SW 1271 (cell line): ENCODE data around the gene DAGLA.
"Not testable (repeated sequence)": the region's sequence is repeated elsewhere in the genome, so short reads cannot be mapped to it uniquely, and the experiment has no call there.

Experiments
- DNase-seq, 2 experiments: peaks; one replicate each; lab custom pipeline; 2025; lab: John Stamatoyannopoulos, UW

DAGLA gene, protein sequence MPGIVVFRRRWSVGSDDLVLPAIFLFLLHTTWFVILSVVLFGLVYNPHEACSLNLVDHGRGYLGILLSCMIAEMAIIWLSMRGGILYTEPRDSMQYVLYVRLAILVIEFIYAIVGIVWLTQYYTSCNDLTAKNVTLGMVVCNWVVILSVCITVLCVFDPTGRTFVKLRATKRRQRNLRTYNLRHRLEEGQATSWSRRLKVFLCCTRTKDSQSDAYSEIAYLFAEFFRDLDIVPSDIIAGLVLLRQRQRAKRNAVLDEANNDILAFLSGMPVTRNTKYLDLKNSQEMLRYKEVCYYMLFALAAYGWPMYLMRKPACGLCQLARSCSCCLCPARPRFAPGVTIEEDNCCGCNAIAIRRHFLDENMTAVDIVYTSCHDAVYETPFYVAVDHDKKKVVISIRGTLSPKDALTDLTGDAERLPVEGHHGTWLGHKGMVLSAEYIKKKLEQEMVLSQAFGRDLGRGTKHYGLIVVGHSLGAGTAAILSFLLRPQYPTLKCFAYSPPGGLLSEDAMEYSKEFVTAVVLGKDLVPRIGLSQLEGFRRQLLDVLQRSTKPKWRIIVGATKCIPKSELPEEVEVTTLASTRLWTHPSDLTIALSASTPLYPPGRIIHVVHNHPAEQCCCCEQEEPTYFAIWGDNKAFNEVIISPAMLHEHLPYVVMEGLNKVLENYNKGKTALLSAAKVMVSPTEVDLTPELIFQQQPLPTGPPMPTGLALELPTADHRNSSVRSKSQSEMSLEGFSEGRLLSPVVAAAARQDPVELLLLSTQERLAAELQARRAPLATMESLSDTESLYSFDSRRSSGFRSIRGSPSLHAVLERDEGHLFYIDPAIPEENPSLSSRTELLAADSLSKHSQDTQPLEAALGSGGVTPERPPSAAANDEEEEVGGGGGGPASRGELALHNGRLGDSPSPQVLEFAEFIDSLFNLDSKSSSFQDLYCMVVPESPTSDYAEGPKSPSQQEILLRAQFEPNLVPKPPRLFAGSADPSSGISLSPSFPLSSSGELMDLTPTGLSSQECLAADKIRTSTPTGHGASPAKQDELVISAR

DNA sequence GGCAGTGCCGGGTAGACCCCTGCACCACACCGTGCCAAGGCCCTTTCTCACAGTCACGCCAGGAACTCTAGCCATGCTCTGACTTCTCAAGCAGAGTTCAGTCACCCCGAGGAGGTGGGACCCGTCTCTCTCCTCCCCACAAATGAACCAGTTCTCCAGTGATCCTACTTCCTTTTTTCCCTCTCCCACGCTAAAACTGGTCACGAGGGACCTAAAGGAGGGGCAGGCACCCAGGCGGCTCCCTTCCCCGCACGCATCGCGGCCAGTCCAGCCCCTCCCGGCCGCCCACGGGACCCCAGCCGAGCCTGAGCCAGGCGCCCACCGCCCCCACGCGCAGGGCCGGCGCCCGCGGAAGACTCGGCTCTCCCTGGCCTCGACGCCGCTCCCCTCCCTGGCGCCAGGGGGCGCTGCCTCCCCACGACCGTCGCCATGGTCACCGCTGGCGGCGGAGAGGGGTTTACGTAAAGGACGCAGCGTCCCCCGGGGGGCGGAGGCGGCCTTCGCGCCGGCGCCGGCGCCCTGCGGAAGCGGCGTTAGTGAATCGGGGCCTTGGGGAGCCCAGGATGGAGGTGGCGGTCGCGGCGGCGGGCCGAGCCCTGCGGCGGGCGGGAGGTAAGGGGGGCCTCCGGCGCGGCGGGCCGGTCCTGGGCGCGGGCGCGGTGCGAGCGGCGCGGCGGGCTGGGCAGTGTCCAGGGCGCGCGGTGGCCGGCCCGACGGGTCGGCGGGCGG, at the start of gene DAGLA:
DAGLA (plus strand) TSS at position 499 of the 729 bp plus-strand sequence. CDS start 39,765 bp downstream, outside the sequence.
- peak in 1 of 2 experiments; percentile 14 for DNase-seq

DNA sequence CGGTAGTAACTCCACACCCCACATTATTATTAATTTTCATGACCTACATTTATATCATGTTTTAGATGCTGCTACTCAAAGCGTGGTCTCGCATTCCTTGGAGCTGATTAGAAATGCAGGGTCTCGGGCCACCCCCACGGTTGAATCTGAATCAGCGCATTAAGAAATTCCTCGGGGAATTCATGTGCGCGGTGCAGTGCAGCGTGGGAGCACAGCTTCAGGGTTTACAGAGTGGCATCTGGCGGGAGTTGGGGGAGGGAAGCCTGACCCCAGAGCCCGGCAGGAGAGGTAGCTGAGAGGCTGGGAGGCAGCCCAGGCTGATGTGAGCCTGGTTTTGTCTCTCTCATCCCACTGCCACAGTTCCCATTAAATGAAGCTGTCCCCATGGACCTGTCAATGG, 48.1 kb upstream of the DAGLA start:
- DNase-seq: no peak

DNA sequence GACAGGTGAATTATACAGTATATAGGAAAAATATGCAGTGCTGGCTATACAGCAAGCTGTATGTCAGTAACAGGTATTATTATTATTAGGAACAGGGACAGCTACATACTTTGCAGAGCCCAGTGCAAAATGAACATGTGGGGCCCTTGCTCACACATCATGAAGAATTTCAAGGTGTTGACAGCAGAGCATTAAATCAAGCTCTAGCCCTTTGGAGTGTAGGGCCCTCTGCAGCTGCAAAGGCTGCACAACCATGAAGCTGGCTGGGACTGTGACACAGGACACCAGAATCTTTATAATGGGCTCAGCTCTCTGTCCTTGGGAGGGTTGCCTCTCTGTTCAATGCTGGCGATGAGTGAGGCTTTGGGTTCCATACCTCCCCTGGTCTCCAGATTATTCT, 44.9 kb upstream of the DAGLA start:
- DNase-seq: no peak

DNA sequence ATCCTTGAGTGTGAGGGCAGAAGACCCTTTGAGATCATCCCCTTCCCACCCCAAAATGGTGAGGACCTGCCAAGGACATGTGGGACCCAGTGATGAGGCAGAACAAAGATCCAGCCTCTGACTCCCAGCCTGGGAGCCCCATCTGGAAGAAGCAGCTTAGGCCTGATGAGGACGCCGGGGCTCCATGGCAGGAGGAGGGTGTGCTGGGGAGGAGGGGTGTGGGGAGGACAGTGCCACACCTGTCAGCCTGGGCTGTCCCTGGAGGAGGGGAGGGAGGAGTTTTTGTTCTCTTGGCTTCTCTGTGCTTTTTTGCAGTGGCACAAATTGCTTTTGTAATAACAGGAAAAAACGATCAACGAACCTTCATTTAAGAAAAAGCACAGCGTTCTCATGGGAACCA, 44.4 kb upstream of the DAGLA start:
- DNase-seq: no peak

DNA sequence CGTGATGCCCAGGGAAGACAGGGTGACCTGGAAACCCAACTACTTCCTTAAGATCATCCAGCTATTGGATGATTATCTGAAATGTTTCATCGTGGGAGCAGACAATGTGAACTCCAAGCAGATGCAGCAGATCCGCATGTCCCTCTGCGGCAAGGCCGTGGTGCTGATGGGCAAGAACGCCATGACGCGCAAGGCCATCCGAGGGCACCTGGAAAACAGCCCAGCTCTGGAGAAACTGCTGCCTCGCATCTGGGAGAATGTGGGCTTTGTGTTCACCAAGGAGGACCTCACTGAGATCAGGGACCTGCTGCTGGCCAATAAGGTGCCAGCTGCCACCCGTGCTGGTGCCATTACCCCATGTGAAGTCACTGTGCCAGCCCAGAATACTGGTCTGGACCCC, 43.5 kb upstream of the DAGLA start:
- DNase-seq: no peak

DNA sequence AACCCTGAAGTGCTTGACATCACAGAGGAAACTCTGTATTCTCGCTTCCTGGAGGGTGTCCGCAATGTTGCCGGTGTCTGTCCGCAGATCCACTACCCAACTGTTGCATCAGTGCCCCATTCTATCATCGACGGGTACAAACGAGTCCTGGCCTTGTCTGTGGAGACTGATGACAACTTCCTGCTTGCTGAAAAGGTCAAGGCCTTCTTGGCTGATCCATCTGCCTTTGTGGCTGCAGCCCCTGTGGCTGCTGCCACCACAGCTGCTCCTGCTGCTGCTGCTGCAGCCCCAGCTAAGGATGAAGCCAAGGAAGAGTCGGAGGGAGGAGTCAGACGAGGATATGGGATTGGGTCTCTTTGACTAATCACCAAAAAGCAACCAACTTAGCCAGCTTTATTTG, 42.9 kb upstream of the DAGLA start:
- no peak for DNase-seq

DNA sequence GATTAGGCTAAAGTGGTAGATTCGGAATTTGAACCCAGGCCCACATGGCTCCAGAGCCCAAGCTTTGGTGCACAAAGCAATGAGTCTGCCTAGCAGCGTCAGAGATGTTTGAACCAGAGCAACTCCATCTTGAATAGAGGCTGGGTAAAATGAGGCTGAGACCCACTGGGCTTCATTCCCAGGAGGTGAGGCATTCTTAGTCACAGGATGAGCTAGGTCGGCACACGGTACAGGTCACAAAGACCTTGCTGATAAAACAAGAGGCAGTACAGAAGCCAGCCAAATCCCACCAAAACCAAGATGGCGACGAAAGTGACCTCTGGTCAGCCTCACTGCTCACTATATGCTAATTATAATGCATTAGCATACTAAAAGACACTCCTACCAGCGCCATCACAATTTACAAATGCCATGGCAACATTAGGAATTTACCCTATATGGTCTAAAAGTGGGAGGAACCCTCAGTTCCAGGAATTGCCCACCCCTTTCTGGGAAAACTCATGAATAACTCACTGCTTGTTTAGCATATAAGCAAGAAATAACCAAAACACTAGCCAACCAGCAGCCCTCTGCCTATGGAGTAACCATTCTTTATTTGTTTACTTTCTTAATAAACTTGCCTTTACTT, 40.3 kb upstream of the DAGLA start:
- DNase-seq: no peak

DNA sequence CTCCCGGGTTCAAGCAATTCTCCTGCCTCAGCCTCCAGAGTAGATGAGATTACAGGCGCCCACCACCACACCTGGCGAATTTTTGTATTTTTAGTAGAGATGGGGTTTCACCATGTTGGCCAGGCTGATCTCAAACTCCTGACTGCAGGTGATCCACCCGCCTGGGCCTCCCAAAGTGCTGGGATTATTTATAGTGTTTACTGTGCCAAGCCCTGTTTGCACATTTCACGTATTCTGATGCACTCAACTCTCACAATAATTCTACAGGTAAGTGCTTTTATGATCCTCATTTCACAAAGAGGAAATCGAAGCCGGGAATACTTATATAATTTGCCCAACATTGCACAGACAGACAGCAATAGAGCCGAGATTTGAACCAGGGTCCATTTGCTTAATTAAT, 38.0 kb upstream of the DAGLA start:
- no peak for DNase-seq

DNA sequence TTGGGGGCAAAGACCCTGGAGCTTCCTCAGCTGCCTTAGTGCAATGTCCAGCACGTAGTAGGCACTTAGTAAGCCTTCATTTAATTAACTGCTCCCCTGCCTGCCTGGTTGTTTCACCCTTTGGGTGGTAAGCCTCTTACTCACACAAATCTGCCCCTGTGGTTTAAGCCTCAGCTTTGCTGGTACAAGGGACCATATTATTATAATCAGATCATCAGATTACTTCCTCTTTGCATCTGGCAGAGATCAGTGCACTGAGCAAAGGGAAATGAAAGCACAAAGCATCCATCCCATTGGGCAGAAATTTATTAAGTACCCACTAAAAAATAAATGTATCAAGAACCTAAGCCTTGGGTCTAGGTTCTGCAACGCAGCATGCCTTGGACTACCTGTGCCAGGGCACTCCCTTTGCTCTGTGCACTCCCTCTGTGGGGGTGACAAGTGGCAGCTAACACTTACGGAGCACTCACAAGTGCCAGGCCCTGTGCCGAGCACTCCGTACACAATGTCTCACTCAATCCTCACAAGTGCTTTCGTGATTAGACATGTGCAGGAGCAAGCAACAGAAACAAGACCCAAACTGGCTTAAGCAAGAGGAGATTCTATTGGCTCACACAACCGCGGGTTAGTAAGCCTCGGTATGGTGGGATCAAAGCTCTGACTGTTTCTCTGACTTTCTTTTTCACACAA, 34.9 kb upstream of the DAGLA start:
- DNase-seq: no peak

DNA sequence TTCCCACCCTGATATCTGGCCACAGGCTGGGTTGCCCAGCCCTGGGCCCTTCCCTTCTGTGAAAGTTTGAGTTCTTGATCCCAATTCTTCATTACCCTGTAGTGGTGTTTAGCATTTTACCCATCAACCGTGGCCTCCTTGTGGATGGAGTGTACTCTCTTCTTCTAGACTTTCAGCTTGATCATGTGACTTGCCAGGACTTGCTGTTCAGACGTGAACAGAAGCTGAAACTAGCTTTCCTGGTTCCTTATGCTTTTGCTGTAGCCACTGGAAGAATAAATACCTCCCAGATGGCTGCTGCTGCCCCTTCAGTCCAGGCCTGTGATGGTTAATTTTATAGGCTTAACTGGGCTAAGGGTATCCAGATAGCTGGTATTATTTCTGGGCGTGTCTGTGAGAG, 32.7 kb upstream of the DAGLA start:
- no peak for DNase-seq

DNA sequence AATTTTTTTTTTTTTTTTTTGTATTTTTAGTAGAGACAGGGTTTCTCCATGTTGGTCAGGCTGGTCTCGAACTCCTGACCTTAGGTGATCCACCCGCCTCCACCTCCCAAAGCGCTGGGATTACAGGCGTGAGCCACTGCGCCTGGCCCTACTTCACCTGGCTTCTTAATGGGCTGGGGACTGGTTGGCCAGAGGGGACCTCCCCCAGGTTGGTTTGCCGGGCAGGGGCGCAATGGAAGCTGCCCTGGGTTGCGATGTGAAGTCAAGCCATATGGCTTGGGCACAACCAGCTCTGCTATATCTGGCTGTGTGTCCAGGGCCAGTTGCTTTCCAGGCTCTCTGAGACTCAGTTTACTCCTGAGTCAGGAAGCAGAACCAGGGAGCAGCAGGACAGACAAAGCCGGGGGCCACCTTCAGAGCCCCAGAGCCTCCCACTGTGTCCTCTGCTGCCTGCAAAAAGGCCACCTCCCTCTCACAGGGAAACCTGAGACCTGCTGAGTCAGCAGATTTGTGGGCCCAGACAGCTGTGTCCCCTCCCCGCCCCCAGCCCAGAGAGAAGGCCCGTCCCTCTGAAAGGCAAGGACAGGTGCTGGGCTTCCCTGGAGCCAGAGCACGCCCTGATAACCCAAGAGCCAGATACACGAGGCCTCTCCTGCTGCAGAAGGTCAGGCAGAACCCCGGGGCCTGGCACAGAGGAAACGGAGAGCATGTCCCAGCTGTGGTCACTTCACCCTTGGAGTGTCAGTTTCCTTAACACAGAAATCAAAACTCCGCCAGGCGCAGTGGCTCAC, 29.2 kb upstream of the DAGLA start:
- no peak for DNase-seq

DNA sequence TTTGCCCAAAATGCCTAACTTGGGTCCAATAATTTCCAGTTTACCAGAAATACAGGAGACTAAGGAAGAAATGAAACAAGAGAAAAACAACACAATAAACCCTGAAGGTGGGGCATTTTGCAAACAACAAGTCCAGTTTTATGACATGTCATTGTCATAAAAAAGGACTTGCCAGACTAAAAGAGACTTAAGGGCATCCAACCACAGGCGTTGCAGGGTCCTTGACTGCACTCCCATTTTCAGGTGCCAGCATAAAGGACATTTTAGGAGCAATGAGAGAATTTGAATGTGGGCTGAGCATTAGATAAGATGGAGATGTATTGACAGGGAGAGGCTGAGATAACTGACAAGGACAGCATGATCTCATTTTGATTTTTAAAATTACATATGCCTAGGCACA, 28.1 kb upstream of the DAGLA start:
- no peak for DNase-seq

DNA sequence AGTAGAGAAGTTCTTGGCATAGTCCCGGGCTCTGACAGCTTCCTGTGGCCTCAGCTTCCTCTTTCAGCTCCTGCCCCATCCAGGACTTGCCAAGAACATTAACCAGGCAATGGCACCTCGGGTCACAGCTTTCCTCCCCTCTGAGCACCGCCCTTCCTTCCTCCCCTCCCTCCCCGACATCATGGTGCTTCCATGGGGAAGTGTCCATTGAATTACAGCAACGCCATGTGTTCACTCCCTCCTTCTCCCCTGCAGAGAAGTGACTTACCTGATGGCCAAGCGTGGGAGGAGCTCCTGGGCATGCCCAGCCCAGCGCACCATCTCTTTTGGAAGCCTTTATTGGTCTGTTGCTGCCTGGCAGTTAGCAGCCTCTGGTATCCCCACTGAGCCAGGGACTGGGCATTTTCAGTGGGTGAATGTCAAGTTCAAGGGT, 25.8 kb upstream of the DAGLA start:
- no peak for DNase-seq

DNA sequence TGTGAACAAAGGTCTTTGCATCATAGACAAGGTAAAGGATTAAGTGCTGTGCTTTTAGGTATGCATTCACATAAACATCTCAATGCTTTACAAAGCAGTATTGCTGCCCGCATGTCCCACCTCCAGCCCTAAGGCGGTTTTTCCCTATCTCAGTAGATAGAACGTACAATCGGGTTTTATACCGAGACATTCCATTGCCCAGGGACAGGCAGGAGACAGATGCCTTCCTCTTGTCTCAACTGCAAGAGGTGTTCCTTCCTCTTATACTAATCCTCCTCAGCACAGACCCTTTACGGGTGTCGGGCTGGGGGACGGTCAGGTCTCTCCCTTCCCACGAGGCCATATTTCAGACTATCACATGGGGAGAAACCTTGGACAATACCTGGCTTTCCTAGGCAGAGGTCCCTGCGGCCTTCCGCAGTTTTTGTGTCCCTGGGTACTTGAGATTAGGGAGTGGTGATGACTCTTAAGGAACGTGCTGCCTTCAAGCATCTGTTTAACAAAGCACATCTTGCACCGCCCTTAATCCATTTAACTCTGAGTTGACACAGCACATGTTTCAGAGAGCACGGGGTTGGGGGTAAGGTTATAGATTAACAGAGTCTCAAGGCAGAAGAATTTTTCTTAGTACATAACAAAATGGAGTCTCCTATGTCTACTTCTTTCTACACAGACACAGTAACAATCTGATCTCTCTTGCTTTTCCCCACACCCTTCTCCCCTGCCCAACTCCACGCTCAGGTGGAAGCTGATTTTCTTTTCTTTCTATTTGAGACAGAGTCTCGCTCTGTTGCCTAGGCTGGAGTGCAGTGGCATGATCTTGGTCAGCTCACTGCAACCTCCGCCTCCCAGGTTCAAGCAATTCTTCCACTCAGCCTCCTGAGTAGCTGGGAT, 24.7 kb upstream of the DAGLA start:
- DNase-seq: not testable (repeated sequence)

DNA sequence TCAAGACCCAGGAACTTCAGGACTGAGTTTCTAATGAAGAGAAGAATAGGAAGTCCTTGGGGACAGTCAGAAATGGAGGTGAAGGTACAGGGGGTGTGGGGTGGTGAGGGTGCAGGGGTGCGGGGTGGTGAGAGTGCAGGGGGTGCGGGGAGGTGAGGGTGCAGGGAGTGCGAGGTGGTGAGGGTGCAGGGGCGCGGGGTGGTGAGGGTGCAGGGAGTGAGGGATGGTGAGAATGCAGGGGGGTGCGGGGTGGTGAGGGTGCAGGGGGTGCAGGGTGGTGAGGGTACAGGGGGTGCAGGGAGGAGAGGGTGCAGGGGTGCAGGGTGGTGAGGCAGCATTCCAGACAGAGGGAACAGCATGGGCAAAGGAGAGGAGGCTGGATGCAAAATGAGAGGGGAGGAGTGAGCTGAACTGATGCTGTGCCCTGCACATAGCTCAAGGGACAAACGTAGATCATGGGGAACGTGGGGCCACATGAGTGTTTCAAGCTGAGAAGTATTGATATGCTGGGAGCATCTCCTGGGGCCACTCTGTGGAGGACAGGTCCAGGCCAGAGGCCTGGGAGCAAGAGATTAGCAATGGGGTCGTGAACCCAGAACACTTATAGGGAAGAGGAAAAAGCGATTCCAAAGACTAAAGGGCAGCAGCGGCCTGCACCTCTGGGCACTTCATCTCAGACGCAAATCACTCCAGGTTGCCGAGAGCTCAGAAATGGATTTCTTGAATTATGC, 23.7 kb upstream of the DAGLA start:
- DNase-seq: no peak

DNA sequence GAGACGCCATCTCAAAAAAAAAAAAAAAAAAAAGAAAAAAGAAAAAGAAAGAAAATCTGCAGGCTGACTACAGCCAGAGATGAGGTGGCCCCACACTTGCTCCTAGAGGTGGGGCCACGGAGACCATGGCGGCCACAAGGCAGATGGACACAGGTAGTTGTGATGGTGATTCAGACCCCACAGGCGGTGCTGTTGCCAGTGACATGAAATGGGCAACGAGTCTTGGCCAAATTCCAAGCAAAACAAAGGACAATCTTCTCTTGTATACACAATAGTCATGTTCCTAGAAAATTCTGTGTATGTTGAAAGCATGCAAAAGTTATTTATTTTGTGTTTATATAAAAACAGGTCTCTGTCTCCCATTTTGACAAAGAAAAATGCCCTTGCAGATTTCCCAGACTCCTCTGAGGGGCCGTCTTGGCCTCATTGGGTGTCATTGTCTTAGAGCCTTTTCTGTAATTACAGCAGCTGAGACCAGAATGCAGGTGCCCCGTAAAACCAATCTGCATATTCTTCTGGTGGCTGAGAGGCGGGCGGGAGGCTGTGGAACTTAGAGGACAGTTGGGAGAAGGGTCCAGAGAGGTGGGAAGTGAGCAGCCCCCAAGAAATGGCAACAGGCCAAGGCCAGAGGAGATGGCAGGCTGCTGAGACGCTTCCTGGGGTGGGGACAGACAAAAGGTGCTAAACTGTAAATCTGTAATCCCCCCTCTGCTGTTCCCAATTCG, 22.5 kb upstream of the DAGLA start:
- DNase-seq: no peak

DNA sequence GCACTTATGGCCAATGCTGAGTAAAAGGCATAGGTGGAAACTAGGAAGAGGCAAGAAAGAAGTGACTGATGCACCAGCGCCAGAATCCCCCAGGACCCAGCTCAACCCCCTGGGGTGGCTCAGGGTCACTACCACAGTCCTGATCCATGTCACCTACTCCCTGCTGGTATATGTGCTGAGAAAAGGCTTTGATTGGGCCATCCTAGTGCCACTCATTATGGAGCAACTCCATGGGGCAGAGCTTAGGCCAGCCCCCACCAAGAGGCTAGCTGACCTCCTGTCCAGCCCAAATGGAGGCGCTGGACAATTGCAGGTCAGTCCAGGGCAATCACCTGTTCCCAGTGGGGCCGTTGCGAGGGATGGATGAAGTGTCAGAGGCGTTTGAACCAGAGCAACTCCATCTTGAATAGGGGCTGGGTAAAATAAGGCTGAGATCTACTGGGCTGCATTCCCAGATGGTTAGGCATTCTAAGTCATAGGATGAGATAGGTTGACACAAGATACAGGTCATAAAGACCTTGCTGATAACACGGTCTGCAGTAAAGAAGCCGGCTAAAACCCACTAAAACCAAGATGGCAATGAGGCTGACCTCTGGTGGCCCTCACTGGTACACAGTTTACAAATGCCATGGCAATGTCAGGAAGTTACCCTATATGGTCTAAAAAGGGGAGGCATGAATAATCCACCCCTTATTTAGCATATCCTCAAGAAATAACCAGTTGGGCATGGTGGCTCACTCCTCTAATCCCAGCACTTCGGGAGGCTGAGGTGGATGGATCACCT, 20.6 kb upstream of the DAGLA start:
- no peak for DNase-seq
